IMR-90 (cell line): ENCODE results near the gene DDX24. TPM values are rescaled to one million over a fixed set of nuclear protein-coding genes. Genes with fewer than 3 reads are reported as not detected.

Experiments used
- ATAC-seq: fragments of 200-7000 bp; cut with Tn5 transposase; 2 replicates; pipeline ENCODE4 v1.9.1; 2020; ENCODE audit warnings: low read depth, mild to moderate bottlenecking, moderate library complexity
- BruUV-seq: library from RNA; stranded (reverse); fragments of 400-500 nt; replicated peaks from 2 replicates; lab custom pipeline; 2021; lab: Mats Ljungman, UMichigan
- CTCF ChIA-PET: fragments of 300-600 bp; formaldehyde crosslinking; extraction: SDS; loops from one replicate; lab custom pipeline; 2021; ENCODE audit warnings: antibody characterized with exemption; lab: Yijun Ruan, JAX
- POLR2A ChIA-PET: fragments of 300-600 bp; sonication (Branson Sonifier 250); formaldehyde crosslinking; loops from one replicate; lab custom pipeline; 2022; ENCODE audit warnings: antibody characterized with exemption; ENCODE audit not compliant: unreplicated experiment; lab: Charles Lee
- DNase-seq: peaks from one replicate; pipeline ENCODE4 v3.0.0; 2013
- H2AFZ ChIP-seq: replicated peaks from 2 replicates; pipeline ENCODE3; 2013; ENCODE audit warnings: low read length, mild to moderate bottlenecking; ENCODE audit not compliant: poor library complexity
- H2AK5ac ChIP-seq: 2 replicates; pipeline ENCODE4 v1.6.1; 2013; ENCODE audit warnings: low read depth, low read length, inconsistent platforms
- H2AK9ac ChIP-seq: replicated peaks from 2 replicates; pipeline ENCODE3; 2013; ENCODE audit warnings: mild to moderate bottlenecking, low read depth, low read length, moderate library complexity; ENCODE audit not compliant: poor library complexity
- H2BK120ac ChIP-seq: 2 replicates; pipeline ENCODE4 v1.6.1; 2013; ENCODE audit warnings: low read depth, low read length, inconsistent platforms
- H2BK15ac ChIP-seq: 3 replicates; pipeline ENCODE4 v1.6.1; 2013; ENCODE audit warnings: low read depth, low read length, inconsistent platforms
- H2BK20ac ChIP-seq: 2 replicates; pipeline ENCODE4 v1.6.1; 2013; ENCODE audit warnings: low read depth, mild to moderate bottlenecking, inconsistent platforms, low read length, moderate library complexity
- H2BK5ac ChIP-seq: 2 replicates; pipeline ENCODE4 v1.6.1; 2013; ENCODE audit warnings: mild to moderate bottlenecking, low read depth, low read length, inconsistent platforms; ENCODE audit not compliant: poor library complexity, severe bottlenecking
- H3K14ac ChIP-seq: replicated peaks from 2 replicates; pipeline ENCODE4 v1.6.1; 2013; ENCODE audit warnings: low read depth, low read length, inconsistent platforms
- H3K18ac ChIP-seq: 2 replicates; pipeline ENCODE4 v1.6.1; 2013; ENCODE audit warnings: low read depth, low read length, control low read depth
- H3K23ac ChIP-seq: 2 replicates; pipeline ENCODE4 v1.6.1; 2013; ENCODE audit warnings: low read depth, low read length, inconsistent platforms
- H3K27ac ChIP-seq: 2 replicates; pipeline ENCODE4 v1.5.1; 2013; ENCODE audit warnings: mild to moderate bottlenecking, control low read depth, low read length; ENCODE audit not compliant: insufficient read depth
- H3K27me3 ChIP-seq: 2 replicates; pipeline ENCODE4 v1.6.1; 2013; ENCODE audit warnings: low read length; ENCODE audit not compliant: control insufficient read depth, insufficient read depth
- H3K36me3 ChIP-seq: 2 replicates; pipeline ENCODE4 v1.6.1; 2013; ENCODE audit warnings: low read length, mixed read lengths; ENCODE audit not compliant: control insufficient read depth, insufficient read depth
- H3K4ac ChIP-seq: 2 replicates; pipeline ENCODE4 v1.6.1; 2013; ENCODE audit warnings: low read depth, low read length, inconsistent platforms
- H3K4me1 ChIP-seq: 2 replicates; pipeline ENCODE4 v1.6.1; 2013; ENCODE audit warnings: low read length, mixed read lengths; ENCODE audit not compliant: control insufficient read depth, insufficient read depth
- H3K4me2 ChIP-seq: 2 replicates; pipeline ENCODE4 v1.6.1; 2013; ENCODE audit warnings: low read depth, mild to moderate bottlenecking, control low read depth, low read length, moderate library complexity
- H3K4me3 ChIP-seq: 2 replicates; pipeline ENCODE4 v1.5.1; 2013; ENCODE audit warnings: low read depth, mild to moderate bottlenecking, control low read depth, low read length, moderate library complexity; ENCODE audit not compliant: insufficient read depth
- H3K56ac ChIP-seq: 2 replicates; pipeline ENCODE4 v1.6.1; 2013; ENCODE audit warnings: low read length, inconsistent platforms; ENCODE audit not compliant: insufficient read depth; ENCODE audit errors: extremely low read depth
- H3K79me1 ChIP-seq, 2 experiments: 2 replicates each; pipeline ENCODE4 v1.6.1; 2013; ENCODE audit warnings: low read length in 2 of 2, inconsistent platforms in 1 of 2, low read depth in 1 of 2
- H3K9ac ChIP-seq: 2 replicates; pipeline ENCODE4 v1.6.1; 2013; ENCODE audit warnings: low read depth, low read length, control low read depth
- H3K9me1 ChIP-seq: 2 replicates; pipeline ENCODE4 v1.6.1; 2013; ENCODE audit warnings: low read length, inconsistent platforms; ENCODE audit not compliant: insufficient read depth
- H3K9me3 ChIP-seq: 2 replicates; pipeline ENCODE4 v1.6.1; 2013; ENCODE audit warnings: low read length; ENCODE audit not compliant: control insufficient read depth, insufficient read depth
- H4K20me1 ChIP-seq: 2 replicates; pipeline ENCODE4 v1.6.1; 2013; ENCODE audit warnings: low read length, inconsistent platforms; ENCODE audit not compliant: insufficient read depth
- H4K5ac ChIP-seq: 2 replicates; pipeline ENCODE4 v1.6.1; 2013; ENCODE audit warnings: mild to moderate bottlenecking, low read depth, low read length, control low read depth
- H4K8ac ChIP-seq, 2 experiments: 2 replicates each; pipeline ENCODE4 v1.6.1; 2013; ENCODE audit warnings: low read depth in 2 of 2, low read length in 2 of 2, control low read depth in 1 of 2, inconsistent platforms in 1 of 2
- H4K91ac ChIP-seq: 2 replicates; pipeline ENCODE4 v1.6.1; 2013; ENCODE audit warnings: low read depth, low read length, inconsistent platforms; ENCODE audit not compliant: insufficient read depth
- BHLHE40 ChIP-seq: fragments of 150-350 bp; IDR thresholded peaks from 2 replicates; pipeline ENCODE4 v1.6.1; 2016; ENCODE audit warnings: mild to moderate bottlenecking, low read depth, low read length
- CEBPB ChIP-seq: IDR thresholded peaks from 2 replicates; pipeline ENCODE4 v1.6.1; 2012; ENCODE audit warnings: low read depth, low read length, improper control_type of control experiment
- CHD1 ChIP-seq: IDR thresholded peaks from 2 replicates; pipeline ENCODE4 v1.6.1; 2012; ENCODE audit warnings: low read depth, low read length, improper control_type of control experiment
- CTCF ChIP-seq: conservative IDR thresholded peaks from 2 replicates; pipeline ENCODE4 v1.5.1; 2012; ENCODE audit warnings: mild to moderate bottlenecking, low read depth, low read length, improper control_type of control experiment
- ELK1 ChIP-seq: fragments of 150-350 bp; IDR thresholded peaks from 2 replicates; pipeline ENCODE4 v1.6.1; 2016; ENCODE audit warnings: low read depth, mild to moderate bottlenecking, low read length, moderate library complexity, borderline replicate concordance
- FOS ChIP-seq: fragments of 150-350 bp; IDR thresholded peaks from 2 replicates; pipeline ENCODE4 v1.6.1; 2016; ENCODE audit warnings: low read depth, low read length
- MAFK ChIP-seq: IDR thresholded peaks from 2 replicates; pipeline ENCODE4 v1.6.1; 2012; ENCODE audit warnings: low read depth, low read length, improper control_type of control experiment
- MAZ ChIP-seq: IDR thresholded peaks from 2 replicates; pipeline ENCODE4 v1.6.1; 2012; ENCODE audit warnings: low read depth, mild to moderate bottlenecking, low read length, improper control_type of control experiment, moderate library complexity, borderline replicate concordance
- MXI1 ChIP-seq: IDR thresholded peaks from 2 replicates; pipeline ENCODE4 v1.6.1; 2012; ENCODE audit warnings: low read depth, mild to moderate bottlenecking, low read length, moderate library complexity, borderline replicate concordance
- NFE2L2 ChIP-seq: fragments of 150-350 bp; IDR thresholded peaks from 2 replicates; pipeline ENCODE4 v1.6.1; 2016; ENCODE audit warnings: low read depth, mild to moderate bottlenecking, low read length
- POLR2A ChIP-seq: IDR thresholded peaks from 2 replicates; pipeline ENCODE4 v1.6.1; 2012; ENCODE audit warnings: mild to moderate bottlenecking, low read depth, low read length
- RAD21 ChIP-seq: IDR thresholded peaks from 2 replicates; pipeline ENCODE4 v1.6.1; 2012; ENCODE audit warnings: low read length, improper control_type of control experiment
- RCOR1 ChIP-seq: IDR thresholded peaks from 2 replicates; pipeline ENCODE4 v1.6.1; 2012; ENCODE audit warnings: mild to moderate bottlenecking, low read length, improper control_type of control experiment; ENCODE audit not compliant: insufficient replicate concordance
- RFX5 ChIP-seq: IDR thresholded peaks from 2 replicates; pipeline ENCODE4 v1.8.0; 2012; ENCODE audit warnings: low read depth, mild to moderate bottlenecking, low read length, moderate library complexity
- SMC3 ChIP-seq: fragments of 150-350 bp; IDR thresholded peaks from 2 replicates; pipeline ENCODE4 v1.6.1; 2016; ENCODE audit warnings: low read depth, mild to moderate bottlenecking, antibody characterized with exemption, low read length, moderate library complexity
- USF2 ChIP-seq: fragments of 150-350 bp; IDR thresholded peaks from 2 replicates; pipeline ENCODE4 v1.6.1; 2017; ENCODE audit warnings: mild to moderate bottlenecking, antibody characterized with exemption, low read length, low read depth
- WGBS, 2 experiments: methylation state at CpG; one replicate each; pipeline versions ENCODE4 v1.1.5 to v1.1.7; 2013; ENCODE audit warnings: missing lambda C conversion rate in 2 of 2; ENCODE audit not compliant: insufficient read length in 1 of 2; ENCODE audit errors: extremely low coverage in 2 of 2; 5-methylcytosine and 5-hydroxymethylcytosine counted together
- dilution Hi-C: fragments of 300-500 bp; cut with HindIII; formaldehyde crosslinking; loops from one replicate; pipeline ENCODE4 v1.14.3; 2018; ENCODE audit warnings: low sequenced_read_pairs; ENCODE audit not compliant: unreplicated experiment
- in situ Hi-C: fragments of 300-500 bp; cut with MboI; formaldehyde crosslinking; loops from 3 replicates; pipeline ENCODE4 v1.14.3; 2019; ENCODE audit warnings: low sequenced_read_pairs, inconsistent platforms, mixed read lengths
- intact Hi-C: fragments of 100-400 bp; cut with micrococcal nuclease; formaldehyde crosslinking; loops from 2 replicates; pipeline ENCODE4 v1.10.0; 2022
- polyA plus RNA-seq, 3 experiments: library from polyadenylated mRNA; depleted of rRNA; stranded (reverse); fragments of >200 nt; gene quantifications; 2 replicates each; pipeline ENCODE4 v1.2.3, GENCODE V29; 2012; ENCODE audit warnings: low replicate concordance in 1 of 3
- total RNA-seq: library from RNA; depleted of rRNA; stranded (reverse); fragments of >200 nt; gene quantifications from 2 replicates; pipeline ENCODE4 v1.2.3, GENCODE V29; 2012

Gene DDX24
- total and polyA plus RNA-seq, 2 of the 4 experiments (the other 2 are of a cell fraction): 134 to 155 TPM

GRCh38 chr14:94021416-94022157 lies 59.4 kb downstream of the DDX24 start:
- Histone ChIP-seq H4K20me1 (no peaks in the 10 kb centered on the region), H3K9ac (no peak overlapping the region), H2AK9ac (no peak overlapping the region), H4K8ac (no peak overlapping the region), H4K91ac (no peak overlapping the region), H2AK5ac (no peak overlapping the region), H3K9me3 (no peaks in the 10 kb centered on the region), H3K36me3 (no peaks in the 10 kb centered on the region), H3K4me2 (no peak overlapping the region), H2BK5ac (no peak overlapping the region), H4K5ac (no peak overlapping the region), H3K14ac (no peak overlapping the region), H3K79me1 (no peaks in the 10 kb centered on the region), H2BK120ac (no peak overlapping the region), H2AFZ (no peak overlapping the region), H3K4me1 (no peaks in the 10 kb centered on the region), H2BK15ac (no peak overlapping the region), H3K23ac (no peak overlapping the region), H3K27ac (no peak overlapping the region), H3K4me3 (no peak overlapping the region), H3K9me1 (no peaks in the 10 kb centered on the region), H3K27me3 (peaks cover 15% of the 10 kb centered on the region), H3K56ac (no peak overlapping the region), H3K18ac (no peak overlapping the region), H3K4ac (no peak overlapping the region), H2BK20ac (no peak overlapping the region)
- 40% methylated on average over 1 of the region's 10 CpGs; no CpG with 5 or more reads in 1 of the 2 experiments for WGBS, 2 experiments
- dilution Hi-C loops: no loop called here
- POLR2A ChIA-PET: no interaction called here
- no peak for TF ChIP-seq RCOR1
- TF ChIP-seq USF2: no peak
- TF ChIP-seq CTCF: no peak
- no peak for TF ChIP-seq CHD1
- TF ChIP-seq MAZ: no peak
- TF ChIP-seq FOS: no peak
- TF ChIP-seq MAFK: no peak
- no peak for TF ChIP-seq SMC3
- no peak for TF ChIP-seq CEBPB
- no peak for TF ChIP-seq BHLHE40
- no peak for TF ChIP-seq NFE2L2
- TF ChIP-seq RFX5: no peak
- TF ChIP-seq MXI1: no peak
- TF ChIP-seq POLR2A: no peak
- TF ChIP-seq RAD21: no peak
- no peak for TF ChIP-seq ELK1
- intact Hi-C loops: no loop called here
- DNase-seq (no peak), ATAC-seq (no peak)
- BruUV-seq: no TSS peak
- in situ Hi-C loops: no loop called here
- CTCF ChIA-PET: no interaction called here
